M059J (cell line): ENCODE measurements around the gene PDZD11. TPM values are rescaled to one million over a fixed set of nuclear protein-coding genes. Genes with fewer than 3 reads are reported as not detected.
A peak's percentile ranks its signal among the peaks of the same experiment; 100 is the strongest.
"Not testable (repeated sequence)": the region's sequence is repeated elsewhere in the genome, so short reads cannot be mapped to it uniquely, and the experiment has no call there.

Source experiments
- DNase-seq: peaks from one replicate; pipeline ENCODE4 v3.0.0-alpha.2; 2012; ENCODE audit warnings: low read depth
- total RNA-seq: library from RNA; depleted of rRNA; stranded (reverse); fragments of >200 nt; shearing (Covaris generic); gene quantifications from 2 replicates; pipeline ENCODE4 v1.2.3, GENCODE V29; 2014; rRNA removed

PDZD11 gene, protein sequence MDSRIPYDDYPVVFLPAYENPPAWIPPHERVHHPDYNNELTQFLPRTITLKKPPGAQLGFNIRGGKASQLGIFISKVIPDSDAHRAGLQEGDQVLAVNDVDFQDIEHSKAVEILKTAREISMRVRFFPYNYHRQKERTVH
- total RNA-seq: 220 and 248 TPM in 2 replicates

DNA sequence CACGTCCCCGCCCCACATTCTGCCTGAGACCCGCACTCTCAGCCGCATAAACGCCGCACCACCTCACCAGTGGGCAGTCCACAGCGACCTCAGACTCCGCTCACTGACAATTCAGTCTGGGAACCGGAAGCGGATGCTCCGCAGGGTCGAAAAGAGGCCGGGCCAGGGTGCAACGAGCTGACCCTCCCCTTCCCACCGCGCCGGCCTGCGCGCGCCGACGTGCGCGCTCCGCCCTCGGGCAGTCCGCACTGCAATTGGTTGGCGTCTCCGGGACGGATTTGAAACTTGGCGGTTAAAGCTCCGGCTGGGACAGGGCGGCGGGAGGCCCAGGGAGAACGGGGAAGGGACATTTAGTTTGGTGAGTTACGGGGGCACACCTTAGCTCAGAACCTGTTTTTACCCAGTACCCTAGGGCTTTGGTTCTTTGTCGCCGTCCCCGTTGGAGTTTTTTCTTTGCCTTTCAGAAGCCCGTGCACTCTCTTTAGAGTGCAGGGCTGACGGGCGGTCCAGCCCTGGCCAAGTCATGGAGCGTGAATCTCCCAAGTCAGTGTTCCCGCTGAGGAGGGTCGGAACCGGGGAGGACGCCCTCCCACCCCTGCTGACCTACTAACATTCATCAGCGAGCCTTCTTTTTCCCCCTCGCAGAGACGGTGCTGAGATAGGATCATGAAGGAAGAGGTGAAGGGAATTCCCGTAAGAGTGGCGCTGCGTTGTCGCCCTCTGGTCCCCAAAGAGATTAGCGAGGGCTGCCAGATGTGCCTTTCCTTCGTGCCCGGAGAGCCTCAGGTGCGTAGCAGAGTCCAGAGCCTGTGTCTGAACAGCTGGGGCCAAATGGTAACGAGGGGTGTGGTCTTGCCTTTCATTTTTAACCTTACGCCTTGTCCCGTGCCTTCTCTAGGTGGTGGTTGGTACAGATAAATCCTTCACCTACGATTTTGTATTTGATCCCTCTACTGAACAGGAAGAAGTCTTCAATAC, at the start of gene PDZD11, which contains the start of gene KIF4A:
Gene PDZD11, minus strand, starts transcription at position 135 of the 978 bp plus-strand sequence. CDS start 586 bp downstream, outside the sequence.
Gene KIF4A, plus strand, starts transcription at position 312 of the 978 bp plus-strand sequence. Its CDS starts 355 bp downstream, at position 667.
- DNase-seq: peak; percentile 92

DNA sequence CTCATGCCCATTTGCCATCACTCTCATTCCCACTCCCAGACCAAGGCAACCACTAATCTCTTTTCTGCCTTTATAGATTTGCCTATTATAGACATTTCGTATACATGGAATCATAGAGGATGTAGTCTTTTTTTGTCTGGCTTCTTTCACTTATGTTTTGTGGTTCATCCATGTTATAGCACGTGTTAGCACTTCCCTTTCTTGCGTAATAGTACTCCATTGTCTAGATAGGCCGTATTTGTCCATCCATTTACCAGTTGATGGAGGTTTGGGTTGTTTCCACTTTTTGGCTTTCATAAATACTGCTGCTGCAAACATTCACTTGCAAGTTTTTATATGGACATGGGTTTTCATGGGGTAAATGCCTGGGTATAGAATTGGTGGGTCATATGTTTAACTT, 48.6 kb upstream of the PDZD11 start:
- DNase-seq: no peak

DNA sequence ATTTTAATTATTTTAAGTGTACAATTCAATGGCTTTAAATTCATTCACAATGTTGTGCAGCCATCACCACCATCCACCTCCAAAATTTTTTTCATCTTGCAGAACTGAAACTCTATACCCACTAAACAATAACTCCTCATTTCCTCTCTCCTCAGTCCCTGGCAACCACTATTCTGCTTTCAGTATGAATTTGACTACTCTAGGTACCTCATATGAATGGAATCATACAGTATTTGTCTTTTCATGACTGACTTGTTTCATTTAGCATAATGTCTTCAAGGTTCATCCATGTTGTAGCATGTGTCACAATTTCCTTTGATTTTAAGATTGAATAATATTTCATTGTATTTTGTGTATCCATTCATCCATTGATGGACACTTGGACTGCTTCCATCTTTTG, 47.0 kb upstream of the PDZD11 start:
- DNase-seq: no peak

DNA sequence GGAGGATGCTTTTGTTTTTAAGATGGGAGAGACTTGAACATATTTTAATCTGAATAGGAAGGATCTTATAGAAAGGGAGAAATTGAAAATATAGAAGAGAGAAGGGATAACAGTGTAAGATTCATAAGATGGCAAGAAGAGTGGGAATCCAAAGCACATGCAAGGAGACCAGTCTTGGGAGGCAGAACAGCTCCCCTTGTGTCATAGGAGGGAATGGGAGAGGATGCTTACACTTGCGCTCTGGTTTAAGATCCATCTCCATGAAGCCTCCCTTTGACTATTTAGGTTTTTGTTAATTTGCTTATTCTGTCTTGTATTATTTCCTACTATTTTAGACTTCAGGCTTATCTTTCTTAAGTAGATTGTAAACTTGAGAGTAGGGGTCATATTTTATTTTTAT, 42.9 kb upstream of the PDZD11 start:
- DNase-seq: no peak

DNA sequence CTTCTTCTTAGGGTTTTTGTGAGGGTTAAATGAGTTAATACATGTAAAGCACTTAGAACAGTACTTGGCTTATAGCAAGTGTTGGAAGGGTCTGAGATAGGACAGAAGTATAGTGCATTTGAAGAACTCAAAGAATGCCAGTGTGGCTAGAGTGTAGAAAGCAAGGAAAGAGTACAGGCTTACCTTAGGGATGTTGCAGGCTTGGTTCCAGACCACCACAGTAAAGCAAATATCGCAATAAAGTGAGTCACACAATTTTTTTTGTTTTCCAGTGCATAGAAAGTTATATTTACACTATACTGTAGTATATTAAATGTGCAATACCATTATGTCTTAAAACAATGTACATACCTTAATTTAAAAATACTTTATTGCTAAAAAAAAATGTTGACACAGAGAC, 41.4 kb upstream of the PDZD11 start:
- no peak for DNase-seq

DNA sequence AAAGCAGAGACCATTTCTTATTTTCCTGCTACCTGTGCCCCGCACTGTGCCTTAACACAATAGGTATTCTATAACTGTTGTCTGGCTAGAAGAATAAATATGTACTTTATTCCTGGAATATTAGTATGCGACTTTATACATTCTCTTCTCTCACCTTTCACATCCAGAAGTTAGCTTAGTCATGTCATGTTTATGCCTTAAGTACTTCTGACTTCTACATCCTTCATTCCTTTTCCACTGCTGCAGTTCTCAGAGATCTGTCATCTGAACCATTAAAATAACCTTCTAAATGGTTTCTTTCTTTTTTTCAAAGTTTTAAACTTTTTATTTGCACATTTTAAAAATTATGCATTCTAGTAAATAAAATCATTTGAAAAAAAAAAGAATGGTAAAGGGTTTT, 34.6 kb upstream of the PDZD11 start:
- no peak for DNase-seq

DNA sequence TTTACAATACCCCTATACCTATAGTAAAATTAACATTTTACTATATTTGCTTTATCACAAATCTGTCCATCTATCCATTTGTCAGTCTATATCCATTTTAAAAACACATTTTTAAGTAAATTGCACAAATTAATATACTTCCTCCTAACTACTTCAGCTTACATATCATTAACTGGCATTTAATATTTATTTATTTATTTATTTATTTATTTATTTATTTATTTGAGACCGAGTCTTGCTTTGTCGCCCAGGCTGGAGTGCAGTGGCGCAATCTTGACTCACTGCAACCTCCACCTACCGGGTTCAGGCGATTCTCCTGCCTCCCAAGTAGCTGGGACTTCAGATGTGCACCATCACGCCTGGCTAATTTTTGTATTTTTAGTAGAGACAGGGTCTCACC, 33.9 kb upstream of the PDZD11 start:
- not testable (repeated sequence) for DNase-seq

DNA sequence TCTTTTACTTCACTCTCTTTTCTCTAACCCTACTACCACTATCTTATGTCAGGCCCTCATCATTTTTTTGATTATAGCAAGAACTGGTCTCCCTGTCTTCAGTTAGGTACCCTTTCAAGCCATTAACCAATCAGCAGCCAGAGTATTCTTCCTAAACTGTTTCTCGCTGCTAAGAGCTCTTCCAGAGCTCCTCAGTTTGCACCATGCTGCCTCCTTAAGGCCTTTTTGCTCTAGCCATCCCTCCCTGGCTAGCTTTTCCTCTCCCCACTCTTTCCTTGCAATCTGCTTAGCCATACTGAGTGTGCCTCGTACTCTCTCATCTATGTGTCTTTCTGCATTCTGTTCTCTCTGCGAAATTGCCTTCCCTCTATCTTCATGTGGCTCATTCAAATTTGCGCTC, 33.1 kb upstream of the PDZD11 start:
- DNase-seq: no peak

DNA sequence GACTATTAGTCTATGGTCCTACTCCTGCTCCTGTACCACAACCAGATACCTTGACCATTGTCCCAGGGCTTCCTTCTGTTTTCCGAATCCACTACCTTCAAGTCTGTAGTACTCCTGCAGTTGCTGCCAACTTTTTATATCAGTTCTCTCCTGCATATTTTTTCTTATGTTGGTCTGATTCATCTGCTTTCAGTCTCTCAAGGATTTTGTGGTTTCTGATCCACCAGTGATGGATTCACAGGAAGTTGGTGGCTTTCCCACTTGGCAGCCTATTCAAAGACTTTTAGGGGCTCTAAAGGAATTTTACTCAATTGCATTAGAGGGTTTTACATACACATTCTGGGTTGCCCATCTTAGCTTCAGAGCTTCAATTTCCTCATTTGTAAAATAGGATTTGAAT, 23.8 kb upstream of the PDZD11 start:
- DNase-seq: peak; percentile 76

DNA sequence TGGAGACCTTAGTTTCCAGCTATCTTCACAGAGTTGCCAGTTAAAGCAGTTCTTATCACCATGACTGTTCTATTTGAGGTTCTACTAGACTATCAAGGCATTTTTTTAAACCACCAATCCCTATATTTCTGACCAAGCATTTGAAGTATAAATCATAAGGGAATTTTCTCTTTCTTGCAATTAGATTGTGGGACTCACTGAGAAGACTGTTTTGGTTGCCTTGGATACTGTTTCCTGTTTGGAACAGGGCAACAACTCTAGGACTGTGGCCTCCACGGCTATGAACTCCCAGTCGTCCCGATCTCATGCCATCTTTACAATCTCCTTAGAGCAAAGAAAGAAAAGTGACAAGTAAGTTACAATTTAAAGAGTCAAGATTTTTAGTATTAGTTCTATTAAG, 12.0 kb upstream of the PDZD11 start:
- DNase-seq: peak; percentile 71

DNA sequence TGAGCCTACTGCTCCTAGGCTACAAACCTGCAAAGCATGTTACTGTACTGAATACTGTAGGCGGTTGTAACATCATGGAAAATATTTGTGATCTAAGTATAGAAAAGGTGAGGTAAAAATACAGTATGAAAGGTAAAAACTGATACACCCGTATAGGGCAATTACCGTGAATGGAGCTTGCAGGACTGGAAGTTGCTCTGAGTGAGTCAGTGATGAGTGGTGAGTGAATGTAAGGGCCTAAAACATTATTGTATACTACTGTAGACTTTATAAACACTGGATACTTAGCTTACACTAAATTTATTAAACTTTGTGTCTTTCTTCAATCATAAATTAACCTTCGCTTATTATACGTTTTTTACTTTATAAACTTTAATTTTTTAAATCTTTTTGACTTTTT, 3.9 kb upstream of the PDZD11 start:
- DNase-seq: peak; percentile 23

DNA sequence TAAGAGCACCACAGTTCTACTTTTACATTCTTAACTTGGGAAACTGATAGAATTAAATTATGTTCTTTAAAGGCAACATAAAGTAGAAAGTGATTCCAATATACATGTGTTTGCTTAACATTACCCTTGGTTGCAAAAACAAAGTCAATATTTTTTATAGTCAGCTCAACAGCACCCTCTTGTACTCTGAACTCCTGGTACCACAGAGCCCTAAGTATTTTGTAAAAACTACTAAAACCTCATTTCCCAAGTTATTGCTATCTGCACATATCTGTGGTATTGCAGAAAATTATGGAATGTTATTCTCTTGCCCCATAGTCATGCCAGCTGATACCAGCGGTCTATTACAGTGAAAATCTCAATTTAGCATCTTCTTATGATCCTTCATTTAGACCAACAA, 3.1 kb upstream of the PDZD11 start:
- no peak for DNase-seq

DNA sequence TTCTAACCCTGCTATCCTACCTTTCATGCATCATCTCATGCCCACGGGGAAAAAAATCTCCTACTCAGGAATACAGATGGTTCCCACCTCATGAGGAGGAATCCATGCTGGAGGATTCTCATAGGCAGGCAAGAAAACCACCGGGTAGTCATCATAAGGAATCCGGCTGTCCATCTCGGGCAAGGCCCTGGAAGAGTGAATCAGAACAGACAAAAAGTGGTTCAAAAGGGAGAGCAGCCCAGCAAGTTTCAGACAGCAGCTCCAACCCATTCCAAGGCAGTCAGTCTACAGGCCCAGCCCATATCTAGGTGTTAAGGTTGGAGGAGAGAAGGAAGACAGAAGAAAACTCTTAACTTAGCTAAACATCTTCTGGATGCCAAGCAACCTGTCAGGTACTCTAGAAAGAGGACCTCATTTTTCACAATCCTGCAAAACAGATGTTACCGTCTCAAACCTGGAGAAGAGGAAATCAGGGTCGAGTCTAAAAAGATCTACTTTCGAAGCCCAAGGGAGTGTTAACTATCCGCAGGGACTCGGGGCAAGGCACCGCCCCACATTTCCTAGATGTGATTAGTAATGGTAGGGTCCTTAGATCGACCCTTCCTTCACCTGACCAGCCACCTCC, 447 bp downstream of the PDZD11 start:
- DNase-seq: peak; percentile 11

DNA sequence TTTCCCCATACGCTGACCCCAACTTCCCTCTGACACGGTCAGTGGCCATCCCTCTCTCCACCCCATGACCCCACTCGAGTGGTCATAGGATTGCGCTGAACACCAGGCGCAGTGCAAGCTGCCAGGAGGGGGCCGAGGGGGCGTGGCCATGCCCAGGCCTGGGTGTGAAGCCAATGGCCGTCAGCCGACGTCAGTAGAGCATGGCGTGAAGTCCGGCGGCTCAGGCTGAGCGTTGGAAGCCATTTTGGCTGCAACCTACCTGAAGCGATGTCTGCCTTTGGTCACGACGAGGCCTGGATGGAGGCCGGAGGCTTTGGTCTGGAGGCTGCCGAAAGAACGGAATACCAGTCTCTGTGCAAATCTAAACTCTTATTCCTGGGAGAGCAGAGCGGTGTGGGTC, 7.8 kb downstream of the PDZD11 start, which contains the start of gene RAB41:
Gene RAB41, plus strand, starts transcription at position 222 of the 400 bp plus-strand sequence. Its CDS starts 46 bp downstream, at position 268.
- no peak for DNase-seq

DNA sequence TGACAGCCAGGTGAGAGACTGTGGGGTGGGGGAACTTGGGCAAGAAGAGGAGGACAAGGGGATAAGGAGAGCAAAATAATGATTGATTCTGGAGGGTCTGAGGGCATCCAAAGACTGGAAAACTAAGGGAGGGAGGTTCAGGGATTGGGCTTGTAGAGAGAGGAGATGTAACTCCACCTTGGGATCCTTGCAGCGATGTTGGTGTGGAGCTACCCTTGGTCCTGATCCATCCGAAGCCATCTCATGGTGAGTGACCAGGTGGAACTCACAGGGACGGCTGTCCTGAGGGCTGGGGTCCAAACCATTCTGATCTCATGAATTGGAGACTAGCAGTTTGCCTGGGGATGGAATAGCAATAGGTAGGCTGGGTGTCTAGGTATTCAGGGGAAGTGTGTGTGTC, 9.2 kb downstream of the PDZD11 start:
- no peak for DNase-seq

DNA sequence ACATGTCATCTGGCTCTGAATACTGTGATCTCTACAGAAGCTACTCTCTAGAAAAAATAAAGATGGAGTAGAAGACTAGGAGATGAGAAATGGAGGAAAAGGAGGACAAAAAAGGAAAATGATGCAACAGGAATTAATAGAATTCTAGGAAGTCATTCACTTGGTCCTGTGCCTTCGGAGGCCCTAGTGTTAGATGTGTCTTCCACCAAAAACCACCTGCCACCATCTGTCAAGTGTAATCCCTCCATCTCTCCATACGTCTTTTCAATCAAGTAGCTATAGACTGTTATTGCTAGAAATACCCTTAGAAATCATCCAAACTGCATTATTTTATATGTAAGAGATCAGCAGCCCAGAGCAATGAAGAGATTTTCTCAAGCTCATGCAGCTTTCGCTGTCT, 10.6 kb downstream of the PDZD11 start:
- no peak for DNase-seq

DNA sequence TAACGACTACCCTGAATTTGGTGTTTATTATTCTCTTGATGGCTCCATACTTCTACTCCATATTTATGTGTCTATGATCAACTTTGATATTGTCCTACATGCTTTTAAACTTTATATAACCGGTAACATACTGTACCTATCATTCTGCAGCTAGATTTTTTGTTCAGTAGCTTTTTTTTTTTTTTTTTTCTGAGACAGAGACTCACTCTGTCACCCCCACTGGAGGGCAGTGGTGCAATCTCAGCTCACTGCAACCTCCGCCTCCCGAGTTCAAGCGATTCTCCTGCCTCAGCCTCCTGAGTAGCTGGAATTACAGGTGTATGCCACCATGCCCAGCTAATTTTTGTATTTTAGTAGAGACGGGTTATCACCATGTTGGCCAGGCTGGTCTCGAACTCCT, 15.7 kb downstream of the PDZD11 start:
- DNase-seq: not testable (repeated sequence)

DNA sequence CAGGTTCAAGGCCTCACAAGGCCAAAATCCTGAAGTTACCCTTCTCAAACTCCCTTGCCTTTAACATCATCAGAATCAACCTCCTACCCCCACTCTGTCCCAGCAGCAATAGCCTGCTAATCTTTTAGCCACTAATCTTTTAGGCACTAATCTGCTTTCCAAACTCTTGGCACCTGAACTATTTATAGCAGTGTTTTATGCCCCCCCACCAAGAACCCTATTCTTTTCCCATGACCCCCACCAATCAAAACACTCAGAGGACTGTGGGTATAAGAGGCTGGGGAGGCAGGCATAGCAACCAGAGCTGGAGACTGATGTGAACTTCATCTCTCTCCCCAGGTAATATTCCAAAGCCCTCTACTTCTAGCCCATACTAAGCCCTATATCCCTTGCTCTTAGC, 21.7 kb downstream of the PDZD11 start, which contains the start of gene ARR3:
Gene ARR3, plus strand, starts transcription at position 301 of the 400 bp plus-strand sequence. CDS start 1,052 bp downstream, outside the sequence.
- no peak for DNase-seq

DNA sequence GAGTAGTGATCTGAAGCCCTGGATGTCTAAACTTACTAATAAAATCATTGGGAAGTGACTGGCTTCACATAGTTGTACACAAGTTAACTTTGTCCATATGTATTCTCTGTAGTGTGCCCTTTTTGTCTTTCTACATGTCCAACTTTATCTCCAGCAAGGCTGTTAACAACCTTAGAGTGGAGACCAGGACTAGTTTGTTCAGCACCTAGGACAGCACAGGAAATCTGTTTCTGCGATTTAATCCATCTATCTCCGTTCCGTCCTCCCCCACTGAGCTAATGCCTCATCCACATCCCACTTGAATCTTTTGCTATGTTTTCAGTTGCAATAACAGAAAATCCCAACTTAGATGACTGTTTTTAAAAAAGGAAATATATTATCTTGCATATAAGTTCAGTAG, 24.9 kb downstream of the PDZD11 start:
- no peak for DNase-seq

DNA sequence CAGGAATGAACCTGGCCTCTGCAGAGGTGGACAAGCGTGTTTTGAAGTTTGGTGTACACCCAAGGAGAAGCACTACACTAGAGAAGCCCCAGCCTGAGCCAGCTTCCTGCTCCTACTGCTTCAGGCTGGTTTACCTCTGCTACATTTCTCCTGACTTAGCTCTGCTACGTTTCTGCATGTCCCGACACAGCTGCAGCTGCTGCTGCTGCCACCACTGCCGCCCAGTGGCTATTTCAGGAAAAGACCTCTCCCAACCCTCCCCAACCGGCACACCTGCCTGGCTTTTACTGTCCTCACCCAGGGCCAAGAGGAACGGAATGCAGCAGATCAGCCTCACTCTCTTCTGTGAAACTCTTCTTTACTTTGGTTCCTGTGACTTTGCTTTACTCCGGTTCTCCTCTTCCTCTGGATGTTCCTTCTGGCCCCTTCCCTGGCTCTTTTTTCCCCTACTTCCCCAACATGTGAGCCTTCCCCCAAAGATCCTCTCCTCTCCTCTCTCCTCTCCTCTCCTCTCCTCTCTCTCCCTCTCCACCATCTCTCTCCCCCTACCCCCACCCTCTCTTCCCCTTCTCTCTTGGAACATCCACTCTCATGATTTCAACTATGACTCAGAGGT, 26.7 kb downstream of the PDZD11 start:
- peak; percentile 51 for DNase-seq

DNA sequence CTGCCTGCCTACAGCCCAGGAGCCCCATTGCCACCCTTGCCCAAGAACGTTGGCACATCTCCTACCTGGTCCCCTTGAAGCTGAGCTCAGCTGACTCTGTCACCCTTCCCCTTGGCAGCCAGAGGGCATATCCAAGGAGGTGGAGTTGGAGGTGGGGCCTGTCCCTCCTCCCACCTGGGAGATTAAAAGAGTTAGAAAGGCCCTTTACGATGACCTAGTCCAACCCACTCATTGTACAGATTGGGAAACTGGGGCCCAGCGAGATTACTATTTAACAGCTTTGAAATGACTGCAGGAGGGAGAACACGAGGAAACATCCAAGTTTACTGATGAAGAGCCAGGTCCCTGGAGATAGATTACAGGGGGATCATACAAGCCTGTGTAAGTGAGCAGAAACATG, 29.6 kb downstream of the PDZD11 start, which contains the start of gene P2RY4:
Gene P2RY4, minus strand, starts transcription at position 101 of the 400 bp plus-strand sequence. CDS start 580 bp downstream, outside the sequence.
- no peak for DNase-seq
